Endothelial cell (in vitro differentiated cells): ENCODE data around the gene C12orf60. TPM values are rescaled to one million over a fixed set of nuclear protein-coding genes. Genes with fewer than 3 reads are reported as not detected.

Source experiments
- DNase-seq: peaks from one replicate; pipeline ENCODE4 v3.0.0; 2021; ENCODE audit warnings: low spot score
- H3K27ac Mint-ChIP-seq: one replicate; pipeline ENCODE4 v1.8.0; 2021; ENCODE audit warnings: mixed read lengths, inconsistent platforms; ENCODE audit not compliant: unreplicated experiment
- H3K27me3 Mint-ChIP-seq: one replicate; pipeline ENCODE4 v1.8.0; 2021; ENCODE audit warnings: mild to moderate bottlenecking, moderate library complexity, mixed read lengths, inconsistent platforms; ENCODE audit not compliant: unreplicated experiment
- H3K36me3 Mint-ChIP-seq: one replicate; pipeline ENCODE4 v1.8.0; 2021; ENCODE audit warnings: mild to moderate bottlenecking, low read depth, mixed read lengths, inconsistent platforms; ENCODE audit not compliant: unreplicated experiment
- H3K4me1 Mint-ChIP-seq: one replicate; pipeline ENCODE4 v1.8.0; 2021; ENCODE audit warnings: mild to moderate bottlenecking, mixed read lengths, inconsistent platforms; ENCODE audit not compliant: unreplicated experiment
- H3K4me3 Mint-ChIP-seq: one replicate; pipeline ENCODE4 v1.8.0; 2021; ENCODE audit warnings: mild to moderate bottlenecking, mixed read lengths, inconsistent platforms; ENCODE audit not compliant: unreplicated experiment
- H3K9me3 Mint-ChIP-seq: one replicate; pipeline ENCODE4 v1.8.0; 2021; ENCODE audit warnings: mixed read lengths, inconsistent platforms; ENCODE audit not compliant: unreplicated experiment
- total RNA-seq: library from RNA; stranded (reverse); fragmentation: NEBNext Ultra II Directional; extraction: Animal tissue kit (Norgen Biotek cat#: 25700); gene quantifications from one replicate; pipeline ENCODE4 v1.2.1, GENCODE V29; 2021; ENCODE audit not compliant: unreplicated experiment
- TF ChIP-seq, protein P1 (sequence below): fragments of 200-600 bp; sonication (generic); IDR thresholded peaks from one replicate; pipeline ENCODE4 v1.5.0; 2021; ENCODE audit warnings: antibody characterized with exemption; ENCODE audit not compliant: unreplicated experiment

Gene C12orf60
- total RNA-seq, 1 donor from 2014 or later: 1.8 TPM

DNA sequence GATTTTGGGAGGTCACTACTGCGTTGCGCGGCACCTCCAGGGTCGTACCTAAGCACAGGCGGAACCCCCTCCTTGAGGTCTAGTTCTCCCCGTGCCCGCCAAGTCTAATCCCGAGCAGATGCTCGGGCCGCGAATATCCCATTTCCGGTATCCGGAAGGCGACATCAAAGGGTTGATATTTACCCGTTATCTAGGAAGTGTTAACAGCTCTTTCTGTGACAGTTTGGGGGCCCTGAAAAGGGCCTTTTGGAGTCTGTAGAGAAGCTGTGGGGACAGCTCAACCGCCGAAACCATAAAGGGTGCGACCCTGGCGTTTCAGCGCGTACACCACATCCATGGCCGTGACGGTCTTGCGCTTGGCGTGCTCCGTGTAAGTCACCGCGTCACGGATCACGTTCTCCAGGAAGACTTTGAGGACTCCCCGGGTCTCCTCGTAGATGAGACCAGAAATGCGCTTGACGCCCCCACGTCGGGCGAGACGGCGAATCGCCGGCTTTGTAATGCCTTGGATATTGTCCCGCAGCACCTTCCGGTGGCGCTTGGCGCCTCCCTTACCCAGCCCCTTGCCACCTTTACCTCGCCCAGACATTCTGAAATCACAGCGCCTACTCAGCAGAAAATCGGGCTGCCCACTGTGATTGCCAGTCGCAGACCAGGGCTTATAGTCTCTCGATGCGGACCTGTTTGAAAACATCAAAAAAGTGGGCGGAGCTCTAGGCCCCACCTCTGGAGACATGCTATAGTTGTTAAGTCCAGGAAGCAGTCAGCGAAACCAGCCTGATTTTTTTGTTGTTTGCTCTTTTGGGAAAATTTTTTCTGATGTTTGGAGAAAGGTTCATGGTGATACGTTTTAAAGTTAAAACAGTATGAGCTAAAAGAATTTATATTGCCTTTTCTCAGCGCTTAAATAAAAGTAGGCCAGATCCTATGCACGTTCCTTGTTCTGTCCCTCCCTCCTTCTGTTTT lies 32.7 kb upstream of the C12orf60 start:
- no peaks in the 10 kb centered on the region for H3K9me3 Mint-ChIP-seq
- peaks cover 23% of the 10 kb centered on the region for H3K4me1 Mint-ChIP-seq
- peak overlapping the region; percentile 98 for H3K4me3 Mint-ChIP-seq
- H3K36me3 Mint-ChIP-seq: peaks cover 5% of the 10 kb centered on the region
- H3K27ac Mint-ChIP-seq: peak overlapping the region; percentile 92
- peak; percentile 85 for DNase-seq
- TF ChIP-seq, protein P1, sequence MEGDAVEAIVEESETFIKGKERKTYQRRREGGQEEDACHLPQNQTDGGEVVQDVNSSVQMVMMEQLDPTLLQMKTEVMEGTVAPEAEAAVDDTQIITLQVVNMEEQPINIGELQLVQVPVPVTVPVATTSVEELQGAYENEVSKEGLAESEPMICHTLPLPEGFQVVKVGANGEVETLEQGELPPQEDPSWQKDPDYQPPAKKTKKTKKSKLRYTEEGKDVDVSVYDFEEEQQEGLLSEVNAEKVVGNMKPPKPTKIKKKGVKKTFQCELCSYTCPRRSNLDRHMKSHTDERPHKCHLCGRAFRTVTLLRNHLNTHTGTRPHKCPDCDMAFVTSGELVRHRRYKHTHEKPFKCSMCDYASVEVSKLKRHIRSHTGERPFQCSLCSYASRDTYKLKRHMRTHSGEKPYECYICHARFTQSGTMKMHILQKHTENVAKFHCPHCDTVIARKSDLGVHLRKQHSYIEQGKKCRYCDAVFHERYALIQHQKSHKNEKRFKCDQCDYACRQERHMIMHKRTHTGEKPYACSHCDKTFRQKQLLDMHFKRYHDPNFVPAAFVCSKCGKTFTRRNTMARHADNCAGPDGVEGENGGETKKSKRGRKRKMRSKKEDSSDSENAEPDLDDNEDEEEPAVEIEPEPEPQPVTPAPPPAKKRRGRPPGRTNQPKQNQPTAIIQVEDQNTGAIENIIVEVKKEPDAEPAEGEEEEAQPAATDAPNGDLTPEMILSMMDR: no peak
- peaks cover 27% of the 10 kb centered on the region for H3K27me3 Mint-ChIP-seq

DNA sequence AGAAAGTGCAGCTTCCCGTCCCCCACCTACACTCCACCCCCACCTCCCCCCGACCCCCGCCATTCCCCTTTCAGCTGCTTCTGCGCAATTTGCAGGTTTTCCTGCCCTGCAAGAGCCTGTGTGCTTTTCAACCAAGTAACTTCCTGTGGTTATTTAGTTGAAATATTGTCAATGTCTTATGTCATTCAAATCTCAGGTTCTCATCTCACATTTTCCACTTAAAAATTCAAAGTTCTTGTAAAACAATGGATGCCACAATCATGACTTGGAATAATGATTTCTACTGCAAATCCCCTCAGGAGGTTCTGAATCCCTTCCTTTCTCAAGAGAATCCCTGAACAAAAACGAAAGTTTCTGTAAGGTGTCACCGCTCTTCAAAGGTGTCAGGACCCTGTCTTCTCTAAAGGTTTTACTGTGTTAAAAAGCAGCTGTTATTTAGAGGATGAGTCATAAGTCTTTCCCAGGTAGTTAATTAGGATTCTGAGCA lies 31.8 kb upstream of the C12orf60 start:
- Mint-ChIP-seq H3K4me3 (peak overlapping the region; percentile 82), H3K4me1 (peaks cover 31% of the 10 kb centered on the region), H3K9me3 (no peaks in the 10 kb centered on the region), H3K36me3 (peaks cover 4% of the 10 kb centered on the region), H3K27me3 (peaks cover 27% of the 10 kb centered on the region), H3K27ac (peak overlapping the region; percentile 95)
- DNase-seq: peak; percentile 17
- TF ChIP-seq, protein P1: no peak

DNA sequence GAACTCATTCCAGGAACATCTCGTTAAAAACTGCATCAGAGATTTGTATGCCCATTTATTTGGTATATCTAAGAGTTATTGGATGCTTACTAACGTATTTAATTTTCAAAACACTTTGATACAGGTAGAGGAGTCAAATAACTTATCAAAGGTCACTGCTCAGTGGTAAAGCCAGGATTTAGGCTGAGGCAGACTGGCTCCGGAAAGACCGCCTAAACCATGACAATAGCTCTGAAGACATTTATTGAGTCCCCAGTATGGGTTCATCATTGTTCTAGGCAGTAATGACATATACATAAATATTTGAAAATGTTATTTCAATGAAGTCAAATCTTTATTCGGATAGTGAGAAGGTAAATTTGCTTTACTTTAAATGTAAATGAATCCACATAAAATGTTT lies 30.5 kb upstream of the C12orf60 start:
- peaks cover 40% of the 10 kb centered on the region for H3K4me1 Mint-ChIP-seq
- H3K27ac Mint-ChIP-seq: peak overlapping the region; percentile 83
- H3K36me3 Mint-ChIP-seq: no peaks in the 10 kb centered on the region
- no peak for DNase-seq
- no peak overlapping the region for H3K4me3 Mint-ChIP-seq
- TF ChIP-seq, protein P1: no peak
- H3K27me3 Mint-ChIP-seq: peaks cover 27% of the 10 kb centered on the region
- H3K9me3 Mint-ChIP-seq: no peaks in the 10 kb centered on the region

DNA sequence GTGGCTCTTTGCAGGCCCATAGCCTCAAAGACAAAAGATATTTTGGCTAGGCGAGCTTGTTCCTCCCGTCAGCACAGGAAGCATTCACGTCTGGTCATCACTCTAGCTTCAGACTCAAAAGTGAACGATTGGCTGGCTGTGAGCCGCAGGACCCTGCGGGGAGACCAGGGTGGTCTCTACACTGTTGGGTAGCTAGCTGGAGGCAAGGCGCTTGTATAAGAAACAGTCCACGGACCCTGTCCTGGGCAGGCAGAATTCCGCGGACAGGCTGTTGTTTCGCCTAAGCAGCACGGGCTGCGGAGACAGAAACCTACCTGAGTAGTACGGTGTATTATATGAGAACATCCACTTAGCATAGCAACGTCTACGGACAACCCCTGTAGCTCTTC lies 29.8 kb upstream of the C12orf60 start:
- H3K27ac Mint-ChIP-seq: peak overlapping the region; percentile 97
- peaks cover 40% of the 10 kb centered on the region for H3K4me1 Mint-ChIP-seq
- DNase-seq: peak; percentile 57
- H3K9me3 Mint-ChIP-seq: no peaks in the 10 kb centered on the region
- H3K36me3 Mint-ChIP-seq: no peaks in the 10 kb centered on the region
- H3K27me3 Mint-ChIP-seq: peaks cover 27% of the 10 kb centered on the region
- TF ChIP-seq, protein P1: no peak
- peak overlapping the region; percentile 98 for H3K4me3 Mint-ChIP-seq
